Activated T-cell treated with anti-CD3 and anti-CD28 coated beads, Interleukin-2, amount 50 U/mL, for 24 hours (primary cell): Measurements from ENCODE around the gene ACTMAP.

Source experiments
- DNase-seq: peaks from one replicate; pipeline ENCODE4 v3.0.0-alpha.2; 2020
- H3K27ac Mint-ChIP-seq: 2 replicates; pipeline ENCODE4 v1.8.0; 2020; ENCODE audit warnings: mild to moderate bottlenecking, mixed read lengths
- H3K27me3 Mint-ChIP-seq: 2 replicates; pipeline ENCODE4 v1.8.0; 2020; ENCODE audit warnings: mixed read lengths
- H3K36me3 Mint-ChIP-seq: 2 replicates; pipeline ENCODE4 v1.8.0; 2020; ENCODE audit warnings: low read depth, mixed read lengths
- H3K4me1 Mint-ChIP-seq: 2 replicates; pipeline ENCODE4 v1.8.0; 2020; ENCODE audit warnings: low read depth, mixed read lengths
- H3K4me3 Mint-ChIP-seq: 2 replicates; pipeline ENCODE4 v1.8.0; 2020; ENCODE audit warnings: mild to moderate bottlenecking, moderate library complexity, mixed read lengths
- H3K9me3 Mint-ChIP-seq: 2 replicates; pipeline ENCODE4 v1.8.0; 2020; ENCODE audit warnings: mixed read lengths

The ACTMAP gene

DNA sequence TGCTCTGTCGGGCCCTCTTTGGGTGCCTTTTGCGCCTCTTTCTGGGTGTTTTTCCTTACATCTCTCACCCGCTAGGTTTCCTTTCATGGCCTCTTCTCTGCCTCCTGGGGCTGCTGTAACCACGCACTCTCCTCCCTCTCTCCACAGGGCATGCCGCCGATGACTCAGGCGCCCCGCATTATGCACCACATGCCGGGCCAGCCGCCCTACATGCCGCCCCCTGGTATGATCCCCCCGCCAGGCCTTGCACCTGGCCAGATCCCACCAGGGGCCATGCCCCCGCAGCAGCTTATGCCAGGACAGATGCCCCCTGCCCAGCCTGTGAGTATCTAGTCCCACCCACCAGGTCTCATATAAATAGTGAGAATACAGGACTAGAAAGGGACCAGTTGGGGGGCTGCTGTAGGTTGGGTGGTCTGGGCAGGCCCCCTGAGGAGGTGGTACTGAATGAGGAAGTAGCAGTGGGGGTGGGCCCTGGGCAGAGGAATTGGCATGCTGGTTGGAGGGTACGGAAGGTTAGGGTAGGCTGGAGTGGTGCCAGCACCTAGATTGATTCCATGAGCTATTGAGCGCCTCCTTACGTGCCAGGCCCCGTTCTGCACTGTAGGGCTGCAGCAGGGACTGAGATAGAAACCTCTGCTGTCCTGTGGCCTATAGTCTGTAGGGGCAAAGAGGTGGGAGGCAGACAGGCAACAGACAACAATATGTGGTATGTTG is 12.6 kb upstream of the ACTMAP start:
- Mint-ChIP-seq H3K4me3 (peak overlapping the region; percentile 28), H3K36me3 (peaks cover 97% of the 10 kb centered on the region), H3K4me1 (peaks cover 65% of the 10 kb centered on the region), H3K27ac (peak overlapping the region; percentile 74), H3K9me3 (no peaks in the 10 kb centered on the region), H3K27me3 (no peaks in the 10 kb centered on the region)
- no peak for DNase-seq

GRCh38 chr19:40759352-40759751 is 9.1 kb upstream of the ACTMAP start:
- Mint-ChIP-seq H3K27me3 (no peaks in the 10 kb centered on the region), H3K36me3 (peaks cover 97% of the 10 kb centered on the region), H3K9me3 (no peaks in the 10 kb centered on the region)

GRCh38 chr19:40758491-40758890 is 8.2 kb upstream of the ACTMAP start:
- Mint-ChIP-seq H3K27me3 (no peaks in the 10 kb centered on the region), H3K36me3 (peaks cover 96% of the 10 kb centered on the region), H3K9me3 (no peaks in the 10 kb centered on the region), H3K27ac (peak overlapping the region; percentile 55), H3K4me3 (no peak overlapping the region), H3K4me1 (peaks cover 73% of the 10 kb centered on the region)
- DNase-seq, result no peak

More at GRCh38 chr19:40759352-40759751, 9.1 kb upstream of the ACTMAP start:
- Mint-ChIP-seq H3K4me1 (peaks cover 78% of the 10 kb centered on the region), H3K27ac (peak overlapping the region; percentile 79), H3K4me3 (no peak overlapping the region)
- no peak for DNase-seq

- Mint-ChIP-seq H3K27ac (peak overlapping the region; percentile 97), H3K4me1 (peaks cover 62% of the 10 kb centered on the region), H3K36me3 (peaks cover 92% of the 10 kb centered on the region), H3K9me3 (no peaks in the 10 kb centered on the region), H3K4me3 (peak overlapping the region; percentile 83), H3K27me3 (no peaks in the 10 kb centered on the region)
- peak; percentile 64 for DNase-seq
Observed at GRCh38 chr19:40756502-40757110, 6.3 kb upstream of the ACTMAP start.

DNA sequence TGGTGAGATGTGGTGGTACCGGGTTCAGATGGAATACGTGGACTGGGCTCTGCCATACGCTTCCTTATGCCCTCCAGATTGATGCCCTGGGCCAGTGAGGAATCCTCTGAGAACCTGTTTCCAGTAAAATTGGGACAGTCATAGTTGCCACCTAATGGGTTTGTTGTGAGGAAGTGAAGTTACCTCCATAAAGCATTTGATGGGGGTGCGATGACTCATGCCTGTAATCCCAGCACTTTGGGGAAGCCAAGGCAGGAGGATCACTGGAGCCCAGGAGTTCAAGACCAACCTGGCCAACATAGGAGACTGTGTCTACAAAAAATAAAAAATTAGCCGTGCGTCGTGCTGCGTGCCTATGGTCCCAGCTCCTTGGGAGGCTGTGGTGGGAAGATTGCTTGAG is 5.5 kb upstream of the ACTMAP start:
- Mint-ChIP-seq H3K9me3 (no peaks in the 10 kb centered on the region), H3K4me3 (peak overlapping the region; percentile 83), H3K27me3 (no peaks in the 10 kb centered on the region), H3K4me1 (peaks cover 57% of the 10 kb centered on the region), H3K36me3 (peaks cover 91% of the 10 kb centered on the region), H3K27ac (peak overlapping the region; percentile 97)
- no peak for DNase-seq

DNA sequence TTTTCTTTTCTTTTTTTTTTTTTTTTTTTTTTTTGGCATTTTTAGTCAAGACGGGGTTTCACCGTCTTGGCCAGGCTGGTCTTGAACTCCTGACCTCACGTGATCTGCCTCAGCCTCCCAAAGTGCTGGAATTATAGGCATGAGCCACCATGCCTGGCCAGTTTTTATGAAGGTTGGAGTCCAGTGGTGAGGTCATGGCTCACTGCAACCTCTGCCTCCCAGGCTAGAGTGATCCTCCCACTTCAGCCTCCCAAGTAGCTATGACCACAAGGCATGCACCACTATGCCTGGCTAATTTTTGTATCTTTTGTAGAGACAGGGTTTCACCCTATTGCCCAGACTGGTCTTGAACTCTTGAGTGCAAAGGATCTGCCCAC is 5.0 kb upstream of the ACTMAP start:
- peak overlapping the region; percentile 97 for H3K27ac Mint-ChIP-seq

GRCh38 chr19:40754611-40755247 is 4.5 kb upstream of the ACTMAP start:
- peak; percentile 72 for DNase-seq
- Mint-ChIP-seq H3K4me3 (peak overlapping the region; percentile 83), H3K36me3 (peaks cover 87% of the 10 kb centered on the region), H3K27ac (peak overlapping the region; percentile 97), H3K4me1 (peaks cover 53% of the 10 kb centered on the region), H3K9me3 (no peaks in the 10 kb centered on the region), H3K27me3 (no peaks in the 10 kb centered on the region)

More for the DNA sequence above, 5.0 kb upstream of the ACTMAP start:
- H3K4me1 Mint-ChIP-seq, result peaks cover 53% of the 10 kb centered on the region
- H3K27me3 Mint-ChIP-seq, result no peaks in the 10 kb centered on the region
- no peak for DNase-seq
- peaks cover 87% of the 10 kb centered on the region for H3K36me3 Mint-ChIP-seq
- no peaks in the 10 kb centered on the region for H3K9me3 Mint-ChIP-seq
- peak overlapping the region; percentile 83 for H3K4me3 Mint-ChIP-seq

- DNase-seq, result peak; percentile 56
- Mint-ChIP-seq H3K4me1 (peaks cover 53% of the 10 kb centered on the region), H3K36me3 (peaks cover 69% of the 10 kb centered on the region)
Observed at GRCh38 chr19:40752257-40752781, 2.0 kb upstream of the ACTMAP start.

GRCh38 chr19:40750874-40751537 is 729 bp upstream of the ACTMAP start, which contains the start of gene SNRPA:
Gene SNRPA (plus strand): TSS chr19:40751203. CDS start chr19:40751409, 206 bp downstream.
- Mint-ChIP-seq H3K4me3 (peak within 1 kb of the TSS; percentile 93), H3K36me3 (peaks cover 56% of the 10 kb centered on the region), H3K27ac (peak within 1 kb of the TSS; percentile 97), H3K9me3 (no peaks in the 10 kb centered on the region), H3K4me1 (peaks cover 40% of the 10 kb centered on the region), H3K27me3 (no peaks in the 10 kb centered on the region)
- no peak for DNase-seq

More at GRCh38 chr19:40752257-40752781, 2.0 kb upstream of the ACTMAP start:
- Mint-ChIP-seq H3K27ac (peak overlapping the region; percentile 97), H3K27me3 (no peaks in the 10 kb centered on the region), H3K4me3 (peak overlapping the region; percentile 93), H3K9me3 (no peaks in the 10 kb centered on the region)

- Mint-ChIP-seq H3K27ac (no peak overlapping the region), H3K4me3 (no peak overlapping the region), H3K9me3 (no peaks in the 10 kb centered on the region), H3K4me1 (peaks cover 16% of the 10 kb centered on the region), H3K27me3 (no peaks in the 10 kb centered on the region), H3K36me3 (peaks cover 26% of the 10 kb centered on the region)
- DNase-seq, result no peak
Observed at GRCh38 chr19:40747536-40747935, 2.7 kb downstream of the ACTMAP start.

GRCh38 chr19:40745402-40745780 is 4.9 kb downstream of the ACTMAP start:
- Mint-ChIP-seq H3K4me3 (no peak overlapping the region), H3K9me3 (no peaks in the 10 kb centered on the region), H3K4me1 (peaks cover 15% of the 10 kb centered on the region), H3K36me3 (peaks cover 9% of the 10 kb centered on the region), H3K27me3 (no peaks in the 10 kb centered on the region), H3K27ac (no peak overlapping the region)
- no peak for DNase-seq

GRCh38 chr19:40744554-40745401 is 5.5 kb downstream of the ACTMAP start:
- H3K4me3 Mint-ChIP-seq, result no peak overlapping the region
- H3K36me3 Mint-ChIP-seq, result peaks cover 7% of the 10 kb centered on the region
- H3K27me3 Mint-ChIP-seq, result no peaks in the 10 kb centered on the region
- peaks cover 10% of the 10 kb centered on the region for H3K4me1 Mint-ChIP-seq
- H3K27ac Mint-ChIP-seq, result no peak overlapping the region
- peak; percentile 52 for DNase-seq
- no peaks in the 10 kb centered on the region for H3K9me3 Mint-ChIP-seq

- peaks cover 11% of the 10 kb centered on the region for H3K36me3 Mint-ChIP-seq
- H3K27me3 Mint-ChIP-seq, result no peaks in the 10 kb centered on the region
- DNase-seq, result no peak
- H3K27ac Mint-ChIP-seq, result no peak overlapping the region
- H3K4me3 Mint-ChIP-seq, result no peak overlapping the region
- peaks cover 3% of the 10 kb centered on the region for H3K4me1 Mint-ChIP-seq
- H3K9me3 Mint-ChIP-seq, result no peaks in the 10 kb centered on the region
Observed at GRCh38 chr19:40743926-40744325, 6.4 kb downstream of the ACTMAP start.
